Measurements from ENCODE around the gene CRB2.

CRB2 gene

DNA sequence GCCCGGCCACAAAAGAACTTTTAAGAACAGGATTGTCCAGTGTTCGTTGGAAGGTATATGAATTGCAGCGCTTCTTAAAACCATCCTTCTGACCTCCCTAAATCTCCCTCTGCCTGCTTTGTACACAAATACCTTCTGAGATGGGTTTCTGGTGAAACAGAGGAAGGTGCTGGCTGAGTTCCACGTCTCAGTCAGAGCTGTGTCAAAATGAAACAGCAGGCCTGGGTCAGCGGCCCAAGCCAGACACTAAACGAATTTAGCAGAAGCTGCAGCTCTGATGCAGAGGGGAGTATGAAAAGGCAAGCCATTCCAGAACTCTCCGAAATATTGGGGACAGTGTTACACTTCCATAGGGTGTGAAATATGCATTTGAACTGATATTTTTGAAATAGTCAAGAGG is 37.8 kb upstream of the CRB2 start:
- TF ChIP-seq, protein P1, sequence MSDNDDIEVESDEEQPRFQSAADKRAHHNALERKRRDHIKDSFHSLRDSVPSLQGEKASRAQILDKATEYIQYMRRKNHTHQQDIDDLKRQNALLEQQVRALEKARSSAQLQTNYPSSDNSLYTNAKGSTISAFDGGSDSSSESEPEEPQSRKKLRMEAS (IDR thresholded peaks at IDR 0.05) = no peak
- TF ChIP-seq EGR1 (IDR thresholded peaks at IDR 0.05) = no peak
- no peak for TF ChIP-seq FOXM1 (IDR thresholded peaks at IDR 0.05; ENCODE audit: borderline replicate concordance, low read depth)
- TF ChIP-seq NFIC (IDR thresholded peaks at IDR 0.05) = no peak
- no peak for TF ChIP-seq CEBPB (IDR thresholded peaks at IDR 0.05)
- TF ChIP-seq, protein P2, sequence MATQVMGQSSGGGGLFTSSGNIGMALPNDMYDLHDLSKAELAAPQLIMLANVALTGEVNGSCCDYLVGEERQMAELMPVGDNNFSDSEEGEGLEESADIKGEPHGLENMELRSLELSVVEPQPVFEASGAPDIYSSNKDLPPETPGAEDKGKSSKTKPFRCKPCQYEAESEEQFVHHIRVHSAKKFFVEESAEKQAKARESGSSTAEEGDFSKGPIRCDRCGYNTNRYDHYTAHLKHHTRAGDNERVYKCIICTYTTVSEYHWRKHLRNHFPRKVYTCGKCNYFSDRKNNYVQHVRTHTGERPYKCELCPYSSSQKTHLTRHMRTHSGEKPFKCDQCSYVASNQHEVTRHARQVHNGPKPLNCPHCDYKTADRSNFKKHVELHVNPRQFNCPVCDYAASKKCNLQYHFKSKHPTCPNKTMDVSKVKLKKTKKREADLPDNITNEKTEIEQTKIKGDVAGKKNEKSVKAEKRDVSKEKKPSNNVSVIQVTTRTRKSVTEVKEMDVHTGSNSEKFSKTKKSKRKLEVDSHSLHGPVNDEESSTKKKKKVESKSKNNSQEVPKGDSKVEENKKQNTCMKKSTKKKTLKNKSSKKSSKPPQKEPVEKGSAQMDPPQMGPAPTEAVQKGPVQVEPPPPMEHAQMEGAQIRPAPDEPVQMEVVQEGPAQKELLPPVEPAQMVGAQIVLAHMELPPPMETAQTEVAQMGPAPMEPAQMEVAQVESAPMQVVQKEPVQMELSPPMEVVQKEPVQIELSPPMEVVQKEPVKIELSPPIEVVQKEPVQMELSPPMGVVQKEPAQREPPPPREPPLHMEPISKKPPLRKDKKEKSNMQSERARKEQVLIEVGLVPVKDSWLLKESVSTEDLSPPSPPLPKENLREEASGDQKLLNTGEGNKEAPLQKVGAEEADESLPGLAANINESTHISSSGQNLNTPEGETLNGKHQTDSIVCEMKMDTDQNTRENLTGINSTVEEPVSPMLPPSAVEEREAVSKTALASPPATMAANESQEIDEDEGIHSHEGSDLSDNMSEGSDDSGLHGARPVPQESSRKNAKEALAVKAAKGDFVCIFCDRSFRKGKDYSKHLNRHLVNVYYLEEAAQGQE (IDR thresholded peaks at IDR 0.05; ENCODE audit: low read depth) = no peak
- no peak for TF ChIP-seq YY1 (IDR thresholded peaks at IDR 0.05; ENCODE audit: low read depth)
- TF ChIP-seq TEAD4 (IDR thresholded peaks at IDR 0.05) = no peak
- no peak for TF ChIP-seq EP300 (IDR thresholded peaks at IDR 0.05; ENCODE audit: borderline replicate concordance)
- TF ChIP-seq ZBTB7A (IDR thresholded peaks at IDR 0.05; ENCODE audit: low read depth) = no peak
- TF ChIP-seq TCF12 (IDR thresholded peaks at IDR 0.05; ENCODE audit: low read depth) = no peak
- TF ChIP-seq, protein P3, sequence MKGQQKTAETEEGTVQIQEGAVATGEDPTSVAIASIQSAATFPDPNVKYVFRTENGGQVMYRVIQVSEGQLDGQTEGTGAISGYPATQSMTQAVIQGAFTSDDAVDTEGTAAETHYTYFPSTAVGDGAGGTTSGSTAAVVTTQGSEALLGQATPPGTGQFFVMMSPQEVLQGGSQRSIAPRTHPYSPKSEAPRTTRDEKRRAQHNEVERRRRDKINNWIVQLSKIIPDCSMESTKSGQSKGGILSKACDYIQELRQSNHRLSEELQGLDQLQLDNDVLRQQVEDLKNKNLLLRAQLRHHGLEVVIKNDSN (IDR thresholded peaks at IDR 0.05) = no peak
- TF ChIP-seq TAF1 (IDR thresholded peaks at IDR 0.05; ENCODE audit: low read depth) = no peak
- no peak for TF ChIP-seq RAD21 (IDR thresholded peaks at IDR 0.05; ENCODE audit: low read depth)
- no peak for TF ChIP-seq CREB1 (IDR thresholded peaks at IDR 0.05; ENCODE audit: low read depth)

DNA sequence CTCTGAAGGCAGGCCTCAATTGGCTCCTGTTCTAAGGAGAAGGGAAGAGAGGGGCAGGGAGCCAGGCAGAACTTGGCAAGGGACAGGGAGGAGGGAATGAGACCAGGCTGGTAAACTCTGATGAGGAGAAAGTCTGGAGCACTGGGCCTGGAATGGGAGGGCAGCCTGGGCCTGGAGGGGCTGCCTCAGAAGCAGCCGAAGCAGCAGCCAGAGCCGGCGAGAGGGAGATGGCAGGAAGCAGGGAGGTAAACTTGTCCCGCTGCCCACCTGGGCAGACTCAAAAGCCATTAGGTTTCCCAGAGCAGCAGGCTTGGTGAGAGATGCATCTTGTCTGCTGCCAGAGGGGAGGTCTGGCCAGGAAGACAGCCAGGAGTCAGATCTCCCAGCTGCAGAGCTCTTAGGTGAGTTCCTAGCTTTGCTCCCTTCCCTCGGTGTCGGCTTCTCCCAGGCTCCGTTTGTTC is 37.0 kb upstream of the CRB2 start:
- TF ChIP-seq TCF12 (IDR thresholded peaks at IDR 0.05; ENCODE audit: low read depth) (no peak), FOXM1 (IDR thresholded peaks at IDR 0.05; ENCODE audit: borderline replicate concordance, low read depth) (no peak), CEBPB (IDR thresholded peaks at IDR 0.05) (no peak), RAD21 (IDR thresholded peaks at IDR 0.05; ENCODE audit: low read depth) (no peak), TEAD4 (IDR thresholded peaks at IDR 0.05) (no peak), NFIC (IDR thresholded peaks at IDR 0.05) (no peak), TAF1 (IDR thresholded peaks at IDR 0.05; ENCODE audit: low read depth) (no peak), ZBTB7A (IDR thresholded peaks at IDR 0.05; ENCODE audit: low read depth) (no peak), YY1 (IDR thresholded peaks at IDR 0.05; ENCODE audit: low read depth) (no peak), EGR1 (IDR thresholded peaks at IDR 0.05) (no peak)
- TF ChIP-seq, protein P1 (IDR thresholded peaks at IDR 0.05) = no peak
- TF ChIP-seq, protein P2 (IDR thresholded peaks at IDR 0.05; ENCODE audit: low read depth) = no peak
- TF ChIP-seq, protein P3 (IDR thresholded peaks at IDR 0.05) = no peak

DNA sequence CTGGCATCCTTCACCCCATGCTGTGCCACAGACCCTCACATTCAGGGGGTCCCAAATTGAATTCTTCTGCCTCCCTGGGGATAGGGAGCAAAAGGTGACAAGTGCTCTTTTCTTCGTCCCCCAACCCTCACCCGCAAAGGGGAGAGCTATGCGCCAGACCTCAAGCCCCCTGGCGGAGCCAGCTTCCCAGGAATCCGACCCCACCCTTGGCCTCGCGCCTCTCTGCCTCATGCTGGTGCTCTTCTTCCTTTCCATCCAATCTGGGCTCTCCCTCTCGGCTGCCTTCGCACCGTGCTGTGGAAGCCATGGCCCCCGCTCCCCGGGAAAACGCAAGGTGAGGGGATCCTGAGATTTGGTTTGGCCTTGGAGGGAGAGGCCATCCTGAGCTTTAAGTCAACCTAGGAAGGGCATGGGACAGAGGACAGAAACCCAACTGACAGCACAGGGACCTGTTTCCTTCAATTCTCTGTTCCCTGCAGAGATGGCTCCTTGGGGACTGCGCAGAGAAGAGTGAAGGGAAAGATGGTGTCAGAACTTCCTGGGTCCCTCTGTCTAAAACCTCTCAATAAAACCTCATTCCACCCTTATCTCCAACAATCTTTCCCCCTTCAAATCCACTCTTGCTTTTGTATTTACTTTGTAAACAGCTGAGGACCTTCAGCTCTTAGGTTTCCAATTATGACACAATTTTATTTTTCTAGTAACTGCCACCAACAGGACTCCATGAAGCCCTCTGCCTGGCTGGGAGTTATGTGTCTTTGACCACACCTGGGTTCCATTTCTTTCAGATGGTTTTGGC is 36.3 kb upstream of the CRB2 start:
- TF ChIP-seq, protein P2 (IDR thresholded peaks at IDR 0.05; ENCODE audit: low read depth) = no peak
- no peak for TF ChIP-seq YY1 (IDR thresholded peaks at IDR 0.05; ENCODE audit: low read depth)

DNA sequence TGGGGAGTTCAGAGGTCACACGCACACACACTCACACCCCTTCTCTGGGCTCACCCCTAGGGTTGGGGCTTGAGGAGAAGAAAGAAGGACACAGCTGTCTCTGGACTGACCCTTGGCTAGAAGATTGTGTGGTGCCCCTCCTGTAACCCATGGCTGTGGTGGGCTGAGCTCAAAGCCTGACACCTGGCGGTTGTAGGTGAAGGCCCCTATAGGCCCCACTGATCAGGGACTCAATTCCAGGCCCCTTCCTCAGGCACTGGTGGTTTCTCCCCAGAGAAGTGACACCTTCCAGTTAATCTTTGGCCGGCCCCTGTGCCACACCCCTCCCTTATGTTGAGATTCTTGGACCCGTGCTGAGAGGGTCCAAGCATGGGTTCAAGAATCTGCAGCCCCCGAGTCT is 35.2 kb upstream of the CRB2 start:
- TF ChIP-seq FOXM1 (IDR thresholded peaks at IDR 0.05; ENCODE audit: borderline replicate concordance, low read depth) (no peak), TAF1 (IDR thresholded peaks at IDR 0.05; ENCODE audit: low read depth) (no peak), TCF12 (IDR thresholded peaks at IDR 0.05; ENCODE audit: low read depth) (no peak), TEAD4 (IDR thresholded peaks at IDR 0.05) (no peak), EP300 (IDR thresholded peaks at IDR 0.05; ENCODE audit: borderline replicate concordance) (no peak), RAD21 (IDR thresholded peaks at IDR 0.05; ENCODE audit: low read depth) (no peak), CEBPB (IDR thresholded peaks at IDR 0.05) (no peak), NFIC (IDR thresholded peaks at IDR 0.05) (no peak), YY1 (IDR thresholded peaks at IDR 0.05; ENCODE audit: low read depth) (no peak), ZBTB7A (IDR thresholded peaks at IDR 0.05; ENCODE audit: low read depth) (no peak), CREB1 (IDR thresholded peaks at IDR 0.05; ENCODE audit: low read depth) (no peak), EGR1 (IDR thresholded peaks at IDR 0.05) (no peak)
- TF ChIP-seq, protein P3 (IDR thresholded peaks at IDR 0.05) = no peak
- TF ChIP-seq, protein P1 (IDR thresholded peaks at IDR 0.05) = no peak
- TF ChIP-seq, protein P2 (IDR thresholded peaks at IDR 0.05; ENCODE audit: low read depth) = no peak
